GM12872 (cell line): ENCODE measurements around the gene SH3BP2.

ENCODE experiments used
- TF ChIP-seq, protein P1 (sequence below): IDR thresholded peaks from 3 replicates; pipeline ENCODE4 v1.5.1; 2011; ENCODE audit warnings: low read depth, mild to moderate bottlenecking, low read length, moderate library complexity; ENCODE audit not compliant: insufficient read depth

Gene SH3BP2

DNA sequence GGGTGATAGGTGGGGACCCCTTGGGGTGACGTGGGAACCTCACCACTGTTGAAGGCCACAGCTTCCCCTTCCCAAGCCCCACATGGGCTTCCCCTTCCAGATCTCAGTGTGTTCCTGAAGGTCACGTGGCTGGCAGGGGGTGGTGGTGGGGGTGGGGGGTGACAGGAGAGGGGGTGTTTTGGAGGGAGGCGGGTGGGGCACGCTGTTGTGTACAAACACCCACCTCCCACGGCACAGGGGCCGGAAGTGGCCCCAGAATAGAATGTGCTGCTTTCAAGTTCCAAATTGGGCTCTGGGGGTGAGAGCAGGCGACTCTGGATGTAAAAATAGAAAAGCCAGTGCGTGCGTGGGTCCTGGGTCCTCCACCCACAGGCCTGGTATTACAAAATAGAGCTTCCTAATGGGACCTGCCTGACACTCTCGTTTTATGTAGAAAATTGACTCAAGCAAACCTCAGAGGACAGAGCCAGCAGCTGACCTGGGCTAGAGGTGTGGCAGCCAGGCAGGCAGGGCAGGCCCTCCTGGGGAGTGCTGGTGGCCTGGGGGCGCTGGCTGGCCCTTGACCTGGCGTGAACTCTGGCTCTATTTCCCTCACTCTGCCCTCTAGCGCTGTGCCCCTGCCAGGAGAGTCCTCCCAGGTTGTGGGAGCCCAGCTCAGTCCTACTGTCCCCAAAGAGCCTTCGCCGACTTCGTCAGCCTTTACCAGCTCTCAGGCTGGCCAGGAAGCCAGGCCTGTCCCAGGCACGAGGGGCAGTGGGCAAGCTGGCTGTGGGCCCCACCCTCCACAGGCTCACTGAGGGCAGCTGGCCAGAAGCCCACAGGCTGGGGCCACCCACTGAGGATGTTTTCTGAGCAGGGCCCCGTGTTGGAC, 5.4 kb upstream of the SH3BP2 start:
- TF ChIP-seq, protein P1, sequence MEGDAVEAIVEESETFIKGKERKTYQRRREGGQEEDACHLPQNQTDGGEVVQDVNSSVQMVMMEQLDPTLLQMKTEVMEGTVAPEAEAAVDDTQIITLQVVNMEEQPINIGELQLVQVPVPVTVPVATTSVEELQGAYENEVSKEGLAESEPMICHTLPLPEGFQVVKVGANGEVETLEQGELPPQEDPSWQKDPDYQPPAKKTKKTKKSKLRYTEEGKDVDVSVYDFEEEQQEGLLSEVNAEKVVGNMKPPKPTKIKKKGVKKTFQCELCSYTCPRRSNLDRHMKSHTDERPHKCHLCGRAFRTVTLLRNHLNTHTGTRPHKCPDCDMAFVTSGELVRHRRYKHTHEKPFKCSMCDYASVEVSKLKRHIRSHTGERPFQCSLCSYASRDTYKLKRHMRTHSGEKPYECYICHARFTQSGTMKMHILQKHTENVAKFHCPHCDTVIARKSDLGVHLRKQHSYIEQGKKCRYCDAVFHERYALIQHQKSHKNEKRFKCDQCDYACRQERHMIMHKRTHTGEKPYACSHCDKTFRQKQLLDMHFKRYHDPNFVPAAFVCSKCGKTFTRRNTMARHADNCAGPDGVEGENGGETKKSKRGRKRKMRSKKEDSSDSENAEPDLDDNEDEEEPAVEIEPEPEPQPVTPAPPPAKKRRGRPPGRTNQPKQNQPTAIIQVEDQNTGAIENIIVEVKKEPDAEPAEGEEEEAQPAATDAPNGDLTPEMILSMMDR = peak; percentile 47; the same call in 2 of the 3 replicates

DNA sequence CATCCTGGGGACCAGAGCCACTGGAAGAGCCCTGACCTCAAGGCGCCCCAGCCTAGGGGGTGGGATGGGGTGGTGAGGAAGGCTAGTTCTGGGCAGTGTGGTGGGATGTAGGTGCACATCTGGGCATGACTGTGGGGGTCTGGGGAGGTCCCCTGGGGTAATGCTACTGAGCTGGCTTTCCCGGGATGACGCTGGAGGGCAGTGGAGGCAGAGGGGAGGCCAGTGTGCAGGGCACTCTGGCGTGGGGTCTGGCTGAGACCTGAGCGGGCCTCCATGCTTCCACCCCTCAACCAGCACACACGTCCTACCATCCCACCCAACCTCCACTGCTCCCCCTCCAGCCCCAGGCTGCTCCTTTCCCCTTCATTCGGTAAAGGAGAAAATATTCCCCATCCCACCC, 4.8 kb upstream of the SH3BP2 start:
- TF ChIP-seq, protein P1 = no peak

DNA sequence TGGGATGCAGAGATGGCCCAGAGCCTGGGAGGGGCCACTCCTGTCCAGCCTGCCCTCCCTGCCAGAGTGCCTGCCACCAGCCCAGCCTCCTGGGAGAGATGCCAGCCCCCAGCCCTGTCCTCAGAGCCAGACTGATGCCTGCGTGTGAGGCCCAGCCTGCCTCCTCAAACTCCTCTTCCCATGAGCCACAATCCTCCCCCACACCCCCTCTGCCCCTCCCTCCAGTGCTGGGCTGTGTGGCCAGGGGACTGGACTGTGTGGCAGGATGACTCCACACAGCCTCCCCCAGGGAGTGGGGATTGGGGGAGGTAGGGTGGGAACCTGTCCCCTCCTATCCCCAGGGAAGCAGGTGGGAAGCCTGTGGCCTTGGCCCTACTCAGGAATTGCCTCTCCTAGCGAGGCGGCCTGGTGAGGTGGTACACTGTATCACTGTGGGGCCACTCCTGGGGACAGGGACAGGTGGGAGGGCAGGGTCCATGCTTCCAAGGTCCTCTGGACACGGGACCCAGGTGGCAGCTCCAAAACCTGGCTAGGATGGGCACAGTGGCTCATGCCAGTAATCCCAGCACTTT, 4.3 kb upstream of the SH3BP2 start:
- TF ChIP-seq, protein P1 = no peak

- TF ChIP-seq, protein P1 = no peak
Measured at GRCh38 chr4:2789351-2789750, 3.5 kb upstream of the SH3BP2 start.

GRCh38 chr4:2789793-2790582, 2.9 kb upstream of the SH3BP2 start:
- TF ChIP-seq, protein P1 = no peak

DNA sequence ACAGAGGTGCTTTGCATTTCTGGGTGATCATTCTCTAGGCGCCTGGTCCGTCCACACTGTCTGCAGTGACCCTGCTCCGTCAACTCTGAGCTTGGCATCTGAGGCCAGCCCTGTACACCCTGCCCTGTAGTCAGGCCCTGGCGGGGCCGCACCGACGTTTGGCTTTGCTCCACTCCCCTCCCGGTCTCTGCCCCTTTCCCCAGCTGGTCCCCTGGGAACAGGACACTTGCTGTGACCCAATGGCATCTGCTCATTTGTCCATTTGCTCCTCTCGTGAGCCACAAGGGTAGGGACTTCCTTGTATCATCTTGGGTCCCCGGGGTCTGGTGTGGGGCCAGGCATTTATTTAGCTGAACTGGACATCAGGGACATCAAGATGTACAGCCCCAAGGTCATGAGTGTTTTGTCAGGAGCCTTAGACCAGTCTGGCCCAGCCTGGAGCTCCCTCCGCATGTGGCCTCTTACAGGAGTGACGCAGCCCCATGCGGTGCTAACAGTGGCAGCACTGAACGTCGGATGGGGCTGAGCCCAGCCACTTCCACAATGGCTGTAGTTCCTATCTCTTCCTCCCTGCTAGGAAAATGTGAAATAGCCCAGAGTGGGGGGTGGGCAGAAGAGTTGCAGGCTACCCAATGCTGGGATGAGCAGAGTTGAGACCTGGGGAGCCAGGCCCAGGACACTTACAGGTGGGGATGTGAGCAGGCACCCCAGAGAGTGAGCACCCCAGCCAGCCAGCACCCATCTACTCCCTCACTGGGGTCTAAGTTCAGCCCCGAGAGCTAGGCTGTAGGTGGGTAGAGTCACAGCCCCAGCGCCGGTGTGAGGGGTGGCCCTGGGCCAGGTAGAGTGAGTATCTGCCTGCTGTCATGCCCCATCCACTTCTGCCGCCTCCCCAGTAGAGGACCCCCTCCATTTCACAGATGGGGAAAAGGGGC, 2.0 kb upstream of the SH3BP2 start:
- TF ChIP-seq, protein P1 = no peak
